HG03575 (cell line): Measurements from ENCODE around the gene MAN1B1.

Experiments used
- ATAC-seq: cut with Tn5 transposase; IDR thresholded peaks from one replicate; pipeline ENCODE4 v1.9.1; 2021; ENCODE audit not compliant: unreplicated experiment, insufficient number of reproducible peaks, low FRiP score; ENCODE audit errors: extremely low read depth

The MAN1B1 gene

DNA sequence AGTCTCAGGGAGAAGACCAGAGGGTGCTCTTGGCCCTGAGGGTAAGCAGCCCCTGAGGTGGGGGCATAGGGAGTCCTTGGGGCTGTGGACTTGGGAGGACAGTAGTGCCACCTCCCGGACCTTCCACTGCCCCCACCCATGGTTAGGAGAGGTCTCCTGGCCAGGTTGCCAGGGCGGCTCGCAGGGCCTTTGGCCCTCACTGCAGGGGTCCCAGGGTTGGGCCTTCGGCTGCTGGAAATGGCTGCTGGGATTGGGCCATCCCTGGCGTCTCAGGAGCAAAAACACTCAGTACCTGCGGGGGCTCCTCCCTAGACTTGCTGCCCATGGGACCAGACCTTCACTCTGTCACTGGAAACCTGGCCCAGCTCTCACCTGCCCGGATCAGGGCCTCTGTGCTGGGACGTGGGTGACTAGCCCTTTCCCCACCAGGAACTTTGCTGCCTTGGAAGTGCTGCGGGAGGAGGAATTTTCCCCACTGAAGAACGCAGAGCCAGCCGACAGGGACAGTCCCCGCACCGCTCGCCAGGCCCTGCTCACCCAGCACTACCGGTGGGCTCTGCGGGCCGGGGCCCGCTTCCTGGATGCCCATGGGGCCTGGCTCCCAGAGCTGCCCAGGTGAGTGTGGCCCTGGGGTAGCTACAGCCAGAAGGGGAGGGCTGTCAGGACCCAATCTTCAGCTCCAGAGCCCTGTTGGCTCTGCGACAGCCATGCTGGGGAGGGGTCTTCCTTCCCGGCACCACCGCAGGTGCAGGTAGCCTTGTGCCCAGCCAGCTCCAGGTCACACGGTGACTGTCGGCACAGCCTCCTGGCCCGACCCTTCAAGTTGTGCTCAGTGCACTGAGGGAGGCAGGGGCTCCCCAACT lies 6.3 kb upstream of the MAN1B1 start:
- ATAC-seq, result no peak

DNA sequence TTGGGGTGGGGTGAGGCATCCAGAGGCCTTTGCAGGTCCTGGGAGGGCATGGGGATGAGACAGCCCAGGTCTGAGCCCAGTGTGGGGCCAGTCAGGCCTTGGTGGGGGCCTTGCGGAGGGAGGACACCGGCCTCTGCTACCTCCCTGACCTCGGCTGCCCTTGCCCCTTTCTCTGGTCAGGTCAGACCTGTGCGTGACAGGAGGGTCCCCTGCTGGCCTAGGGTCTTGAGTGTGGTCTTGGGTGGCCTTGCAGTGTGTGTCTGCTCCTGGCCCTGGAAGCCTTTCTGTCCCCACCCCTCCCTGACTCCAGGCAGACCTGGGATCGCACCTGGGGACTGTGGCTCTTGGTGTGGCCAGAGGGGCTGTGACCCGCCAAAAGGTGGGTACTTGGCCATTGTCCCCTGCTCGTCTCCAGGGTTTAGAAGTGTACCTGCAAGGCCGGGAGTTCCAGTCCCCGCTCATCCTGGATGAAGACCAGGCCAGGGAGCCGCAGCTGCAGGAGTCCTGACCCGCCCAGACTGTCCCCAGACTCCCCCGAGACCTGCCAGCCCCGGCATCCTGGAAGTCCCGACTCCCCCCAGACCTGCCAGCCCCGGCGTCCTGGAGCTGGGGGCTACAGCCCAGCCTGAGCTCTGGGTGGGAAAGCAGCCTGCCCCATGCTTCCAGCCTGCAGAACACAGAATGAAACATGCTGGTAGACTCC lies 4.4 kb upstream of the MAN1B1 start:
- no peak for ATAC-seq

DNA sequence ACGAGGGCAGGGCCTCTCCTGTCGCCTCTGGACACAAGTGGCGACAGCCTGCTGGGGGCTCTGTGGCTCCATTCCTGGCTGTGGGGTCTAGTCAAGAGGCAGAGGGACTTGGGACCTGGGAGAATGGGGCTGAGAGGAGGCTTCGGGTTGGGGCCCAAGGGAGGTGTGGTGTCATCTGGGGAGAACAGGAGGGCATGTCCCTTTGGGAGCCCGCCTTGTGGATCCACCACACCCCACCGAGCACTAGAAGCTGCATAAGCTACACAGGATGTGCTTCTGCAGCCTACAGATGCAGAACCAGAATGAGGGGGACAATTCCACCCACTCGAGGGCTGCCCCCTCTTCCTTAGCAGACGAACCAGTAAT lies 3.9 kb upstream of the MAN1B1 start:
- no peak for ATAC-seq

DNA sequence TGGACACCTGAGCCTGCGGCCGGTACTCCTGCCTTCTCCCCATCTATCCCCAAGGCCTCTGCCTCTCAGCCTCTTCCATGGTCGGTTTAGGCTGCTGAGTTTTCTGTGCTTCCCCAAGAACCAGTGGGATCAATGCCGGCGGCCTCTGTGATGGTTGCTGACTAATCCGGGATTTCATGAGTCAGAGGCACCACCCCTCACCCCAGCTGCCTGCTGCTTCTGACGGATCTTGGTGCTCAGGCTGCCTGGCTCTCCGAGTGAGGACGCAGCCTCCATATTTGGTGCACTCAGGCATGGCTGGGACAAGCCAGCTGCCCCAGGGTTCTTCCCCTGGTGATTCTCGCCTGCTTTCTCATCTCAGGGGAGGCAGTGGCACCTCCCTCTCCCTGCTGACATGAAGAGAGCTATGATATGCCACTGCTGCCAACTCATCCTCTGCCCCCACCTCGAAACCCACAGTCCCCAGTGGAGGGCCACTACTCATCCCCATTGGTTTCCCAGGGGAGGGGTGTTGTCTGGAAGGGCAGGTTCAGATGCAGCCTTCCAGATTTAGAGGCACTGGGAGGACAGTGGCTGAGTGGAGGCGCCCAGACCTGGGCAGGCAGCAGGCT lies 3.3 kb upstream of the MAN1B1 start:
- no peak for ATAC-seq

DNA sequence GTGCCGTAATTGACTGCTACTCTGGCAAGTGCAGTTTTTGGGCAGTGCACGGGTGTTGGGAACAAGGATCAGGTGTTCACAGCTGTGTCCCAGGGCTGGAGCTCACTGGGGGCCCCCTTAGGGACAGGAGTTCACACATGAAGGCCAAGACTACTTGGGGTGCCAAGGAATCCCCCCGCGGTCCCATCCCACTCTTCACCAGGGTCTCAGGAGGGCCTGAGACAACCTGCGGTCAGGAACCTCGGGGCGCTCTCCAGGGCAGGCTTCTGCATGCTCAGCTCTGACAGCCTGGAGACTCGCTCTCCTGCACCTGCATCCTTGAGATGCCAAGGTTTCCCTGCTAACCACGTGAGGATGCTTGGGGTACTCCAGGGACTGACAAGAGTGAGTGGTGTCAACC lies 2.3 kb upstream of the MAN1B1 start:
- no peak for ATAC-seq

DNA sequence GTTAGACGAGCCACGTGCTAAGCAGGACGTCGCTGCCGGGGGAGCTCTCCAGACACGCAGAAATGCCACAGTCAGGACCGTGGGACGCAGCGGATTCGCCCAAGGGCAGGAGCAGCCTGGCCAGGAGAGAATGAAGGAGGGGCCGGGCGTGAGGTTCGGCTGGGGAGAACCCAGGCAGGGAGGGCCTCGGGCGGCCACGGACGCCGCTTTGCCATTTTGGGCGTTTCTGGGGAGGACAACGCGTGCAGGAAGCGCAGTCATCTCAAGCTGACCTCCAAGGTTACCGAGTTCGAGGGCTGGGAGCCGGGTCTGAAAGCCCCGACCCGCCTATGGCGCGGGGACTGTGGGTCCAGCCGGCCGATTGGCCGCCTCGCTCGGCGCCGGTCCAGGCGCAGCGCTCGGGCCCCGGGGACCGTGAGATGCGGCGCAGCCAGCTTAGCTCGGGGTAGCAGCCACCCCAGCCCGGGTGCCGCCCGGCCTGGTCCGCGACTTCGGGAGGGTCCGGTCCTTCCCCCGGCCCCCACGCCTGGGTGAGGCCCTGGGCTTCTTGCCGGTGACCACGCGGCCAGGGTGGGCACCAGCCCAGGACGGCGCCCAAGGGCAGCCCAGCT lies 760 bp upstream of the MAN1B1 start:
- no peak for ATAC-seq

DNA sequence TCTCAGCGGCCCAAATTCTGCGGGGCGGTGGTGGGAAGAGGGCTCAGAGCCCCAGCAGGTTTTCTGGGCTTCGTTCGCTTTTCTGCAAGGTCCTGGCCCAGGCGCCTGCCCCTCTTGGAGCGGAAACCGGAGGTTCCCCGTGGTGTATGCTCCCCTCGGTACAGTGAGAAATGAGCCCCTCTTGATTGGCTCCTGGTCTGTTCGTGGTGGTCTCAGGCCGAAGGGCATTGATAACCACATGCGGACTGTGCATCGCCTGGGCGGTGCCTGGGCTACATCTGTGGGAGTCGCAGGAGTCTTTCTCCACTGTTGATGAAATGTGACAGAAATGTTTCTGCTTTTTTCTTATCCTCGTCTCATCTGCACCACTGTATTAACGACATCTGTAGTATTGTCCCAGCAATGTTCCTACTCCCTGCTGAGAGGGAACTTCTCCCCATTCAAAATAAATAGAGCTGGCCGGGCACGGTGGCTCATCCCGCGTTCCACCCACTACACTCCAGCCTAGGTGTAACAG lies 682 bp downstream of the MAN1B1 start:
- ATAC-seq, result no peak

DNA sequence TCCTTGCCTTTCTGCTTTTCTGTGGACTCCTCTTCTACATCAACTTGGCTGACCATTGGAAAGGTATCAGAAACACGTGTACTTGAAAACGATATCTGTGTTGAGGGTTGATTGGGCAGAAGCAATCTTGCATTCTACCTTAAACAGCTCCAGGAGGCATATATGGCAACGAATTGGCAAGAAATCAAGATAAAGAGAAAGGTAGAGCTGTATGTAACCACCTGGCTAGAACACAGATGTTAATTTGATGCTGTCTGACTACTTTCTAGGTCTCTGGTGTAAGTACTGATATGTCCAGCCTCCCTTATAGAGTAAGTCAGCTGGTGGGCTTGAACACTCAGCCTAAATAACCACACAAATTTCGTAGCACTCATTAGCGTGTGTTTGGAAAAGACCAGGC lies 1.3 kb downstream of the MAN1B1 start:
- ATAC-seq, result no peak

DNA sequence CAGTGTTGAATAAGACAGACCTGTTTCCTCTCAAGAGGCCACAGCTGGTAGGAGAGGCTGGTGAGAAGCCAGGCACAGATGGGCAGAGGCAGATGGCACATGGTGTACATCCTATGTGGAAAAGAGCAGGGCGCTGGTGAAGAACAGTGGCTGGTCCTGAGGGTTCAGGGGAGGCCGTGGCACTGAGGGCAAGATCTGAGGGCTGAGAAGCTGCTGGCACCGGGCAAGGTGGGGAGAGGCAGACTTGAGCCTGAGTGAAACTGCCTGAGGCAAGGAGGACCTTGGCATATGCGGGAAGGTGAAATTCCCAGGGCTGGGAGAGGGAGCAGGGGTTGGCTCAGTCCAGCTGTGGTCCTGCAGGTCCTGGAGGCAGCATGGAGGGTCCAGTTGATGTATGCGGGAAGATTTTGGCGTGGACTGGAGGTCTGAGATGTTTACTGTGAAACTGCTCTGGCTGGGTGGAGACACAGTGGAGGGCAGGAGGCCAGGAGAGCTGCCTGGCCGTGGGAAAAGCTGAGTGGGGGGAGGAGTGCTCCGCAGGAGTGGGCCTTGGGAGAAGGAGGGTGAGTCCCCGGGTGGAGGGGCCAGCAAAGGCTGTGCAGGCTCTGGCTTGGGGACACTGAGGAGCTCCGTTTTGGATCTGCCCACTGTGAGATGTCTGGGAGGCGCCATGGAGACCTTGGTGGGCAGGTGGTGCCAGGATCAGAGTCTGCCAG lies 2.6 kb downstream of the MAN1B1 start:
- no peak for ATAC-seq

DNA sequence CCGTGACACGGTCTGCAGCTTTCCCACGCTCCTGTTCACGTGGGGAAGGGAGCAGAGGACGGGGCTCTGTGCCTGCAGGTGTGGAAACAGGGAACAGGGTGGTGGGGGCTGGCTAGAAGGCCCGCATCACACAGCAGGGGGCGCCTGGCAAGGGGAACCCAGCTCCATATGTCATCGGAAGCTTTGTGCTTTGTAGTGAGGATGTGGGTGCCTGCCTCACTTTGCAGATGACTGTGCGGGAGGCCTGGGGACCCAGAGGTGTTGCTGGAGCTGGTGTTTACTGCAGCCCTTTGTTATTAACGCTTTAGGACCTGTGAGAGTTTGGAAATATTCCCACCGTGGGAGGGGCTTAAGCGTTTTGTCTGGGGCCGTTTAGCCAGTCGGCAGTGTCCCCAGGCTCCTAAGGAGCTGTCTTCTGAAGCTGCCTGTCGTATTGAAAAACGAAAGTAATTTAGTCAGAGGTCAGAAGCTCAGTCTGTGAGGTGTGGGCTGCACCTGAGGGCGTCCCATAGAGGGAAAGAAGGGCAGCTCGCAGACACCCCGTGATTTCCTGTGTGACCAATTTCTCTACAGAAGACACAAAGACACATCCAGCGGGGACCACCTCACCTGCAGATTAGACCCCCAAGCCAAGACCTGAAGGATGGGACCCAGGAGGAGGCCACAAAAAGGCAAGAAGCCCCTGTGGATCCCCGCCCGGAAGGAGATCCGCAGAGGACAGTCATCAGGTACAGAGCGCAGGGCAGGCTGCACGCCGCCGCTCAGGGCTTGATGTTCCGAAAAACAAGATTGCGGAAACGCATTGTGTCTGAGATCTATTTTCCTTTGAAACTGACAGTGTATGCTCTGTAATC lies 9.1 kb downstream of the MAN1B1 start:
- ATAC-seq, result no peak

DNA sequence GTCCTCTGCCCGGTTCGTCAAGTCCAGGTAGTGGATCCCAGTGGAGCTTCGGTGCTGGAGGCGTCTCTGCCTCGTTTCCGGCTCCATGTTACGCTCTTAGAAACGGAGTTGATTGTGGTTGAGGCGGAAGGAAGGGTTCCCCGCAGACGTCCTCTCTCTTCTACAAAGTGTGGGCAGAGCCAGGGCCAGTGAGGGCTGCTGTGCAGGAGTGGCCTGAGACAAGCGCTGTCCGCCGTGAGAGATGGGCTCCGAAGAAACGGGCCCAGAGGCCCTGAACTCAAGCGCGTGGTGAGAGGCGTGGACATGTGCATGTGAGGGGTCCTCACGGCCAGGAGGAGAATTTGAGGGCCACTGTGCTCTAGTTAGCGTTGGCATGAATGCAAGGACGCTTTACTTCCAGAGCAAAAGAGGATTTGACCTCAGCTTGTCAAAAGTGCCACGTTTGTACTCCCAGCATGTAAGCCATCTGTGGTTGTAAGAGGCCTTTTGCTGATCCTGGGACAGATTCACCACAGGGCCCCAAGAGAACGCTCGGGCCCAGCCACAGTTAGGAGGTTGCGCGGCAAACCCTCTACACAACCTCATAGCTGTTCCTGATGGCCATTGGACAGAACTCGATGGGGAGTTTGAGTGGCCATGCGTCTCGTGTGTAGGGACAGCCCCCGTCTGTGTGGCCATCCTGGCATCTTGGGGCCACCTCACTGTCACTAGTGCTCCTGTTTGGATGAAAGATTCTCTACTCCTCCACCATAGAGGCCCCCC lies 10.2 kb downstream of the MAN1B1 start:
- ATAC-seq, result no peak

DNA sequence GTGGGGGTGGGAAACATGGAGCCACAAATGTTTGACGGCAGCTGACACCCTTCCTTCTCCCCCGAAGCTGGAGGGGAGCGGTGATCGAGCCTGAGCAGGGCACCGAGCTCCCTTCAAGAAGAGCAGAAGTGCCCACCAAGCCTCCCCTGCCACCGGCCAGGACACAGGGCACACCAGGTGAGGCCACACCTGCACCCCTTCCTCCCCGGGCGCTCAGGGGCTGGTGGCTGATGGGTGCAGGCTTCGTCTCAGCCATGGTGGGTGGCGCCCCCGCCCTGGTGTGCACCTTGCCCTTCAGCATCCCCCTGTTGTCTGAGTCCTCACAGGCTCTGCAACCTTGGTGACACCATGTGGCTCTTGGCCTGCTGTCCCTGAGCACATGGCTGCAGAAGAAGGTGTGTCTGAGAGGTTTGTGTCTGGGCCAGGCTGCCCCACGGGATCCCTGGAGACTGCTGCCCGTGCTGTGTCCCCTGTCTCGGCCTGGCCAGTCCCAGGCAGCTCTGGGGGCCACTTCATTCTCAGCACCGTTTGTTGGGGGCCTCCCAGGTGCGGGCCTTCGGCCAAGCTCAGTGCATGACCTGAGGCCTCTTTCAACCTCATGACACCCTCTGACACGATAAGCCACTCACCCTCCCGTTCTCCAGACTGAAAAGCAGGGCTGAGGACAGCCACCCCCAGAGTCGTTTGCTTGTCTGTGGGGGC lies 11.1 kb downstream of the MAN1B1 start:
- no peak for ATAC-seq

DNA sequence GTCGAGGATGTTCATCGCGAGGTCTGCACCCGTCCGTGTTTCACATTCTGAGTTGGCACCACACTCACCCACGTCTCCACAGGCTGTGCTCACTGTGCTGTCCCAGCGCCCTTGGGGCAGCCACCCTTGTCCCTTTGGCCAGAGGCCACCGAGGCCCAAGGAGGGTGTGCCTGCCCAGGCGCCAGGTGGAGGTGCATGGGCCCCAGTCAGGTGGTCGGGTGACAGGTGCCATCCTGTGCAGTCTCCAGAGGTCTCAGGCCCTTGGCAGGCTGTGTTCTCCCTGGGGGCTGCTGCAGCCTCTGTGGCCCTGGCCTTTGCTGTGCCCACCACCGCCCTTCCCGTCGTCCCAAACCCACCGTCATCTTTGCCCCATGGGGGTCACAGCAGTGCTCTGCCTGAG lies 12.4 kb downstream of the MAN1B1 start:
- ATAC-seq, result no peak

DNA sequence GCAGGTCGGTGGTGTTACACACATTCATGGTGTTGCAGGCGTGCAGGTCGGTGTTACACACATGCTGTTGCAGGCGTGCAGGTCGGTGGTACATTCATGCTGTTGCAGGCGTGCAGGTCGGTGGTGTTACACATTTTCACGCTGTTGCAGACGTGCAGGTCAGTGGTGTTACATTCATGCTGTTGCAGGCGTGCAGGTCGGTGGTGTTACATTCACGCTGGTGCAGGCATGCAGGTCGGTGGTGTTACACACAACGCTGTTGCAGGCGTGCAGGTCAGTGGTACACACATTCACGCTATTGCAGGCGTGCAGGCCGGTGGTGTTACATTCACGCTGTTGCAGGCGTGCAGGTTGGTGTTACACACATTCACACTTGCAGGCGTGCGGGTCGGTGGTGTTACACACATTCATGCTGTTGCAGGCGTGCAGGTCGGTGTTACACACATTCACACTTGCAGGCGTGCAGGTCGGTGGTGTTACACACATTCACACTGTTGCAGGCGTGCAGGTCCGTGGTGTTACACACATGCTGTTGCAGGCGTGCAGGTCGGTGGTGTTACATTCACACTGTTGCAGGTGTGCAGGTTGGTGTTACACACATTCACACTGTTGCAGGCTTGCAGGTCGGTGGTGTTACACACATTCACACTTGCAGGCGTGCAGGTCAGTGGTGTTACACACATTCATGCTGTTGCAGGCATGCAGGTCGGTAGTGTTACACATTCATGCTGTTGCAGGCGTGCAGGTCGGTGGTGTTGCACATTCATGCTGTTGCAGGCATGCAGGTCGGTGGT lies 16.6 kb downstream of the MAN1B1 start:
- ATAC-seq, result no peak

DNA sequence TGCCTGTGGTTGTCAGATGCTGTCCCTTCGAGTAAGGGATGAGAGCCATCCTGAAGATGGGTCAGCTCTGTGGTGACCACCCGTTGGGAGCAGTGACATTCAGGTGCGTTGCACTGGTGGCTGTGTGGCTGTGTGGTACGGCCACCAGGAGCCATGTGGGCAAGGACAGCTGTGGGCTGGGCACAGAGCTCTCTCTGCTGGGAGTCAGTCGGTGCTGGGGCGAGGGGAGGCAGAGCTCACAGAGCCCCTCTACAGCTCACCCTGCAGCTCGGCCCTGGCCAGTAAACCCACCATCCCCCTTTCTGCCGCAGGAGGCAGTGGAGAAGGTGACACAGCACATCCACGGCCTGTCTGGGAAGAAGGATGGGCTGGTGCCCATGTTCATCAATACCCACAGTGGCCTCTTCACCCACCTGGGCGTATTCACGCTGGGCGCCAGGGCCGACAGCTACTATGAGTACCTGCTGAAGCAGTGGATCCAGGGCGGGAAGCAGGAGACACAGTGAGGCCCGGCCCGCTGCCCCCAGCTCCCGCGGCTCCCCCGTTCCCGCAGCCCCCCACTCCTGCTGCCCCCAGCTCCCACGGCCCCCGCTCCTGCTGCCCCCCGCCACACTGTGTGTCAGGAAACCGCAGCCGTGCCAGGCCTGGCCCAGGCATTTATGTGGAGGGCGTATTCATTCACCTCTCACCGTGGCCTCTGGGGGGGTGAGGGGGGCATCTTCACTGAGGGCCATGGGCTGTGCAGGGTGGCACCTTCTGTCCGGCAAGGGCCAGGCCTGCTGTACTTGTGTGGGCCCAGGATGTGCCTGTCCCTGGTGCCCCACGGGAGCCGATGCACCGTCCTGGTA lies 19.3 kb downstream of the MAN1B1 start:
- no peak for ATAC-seq
